ENCODE data around the gene CREB5. TPM values are rescaled to one million over a fixed set of nuclear protein-coding genes. Genes with fewer than 3 reads are reported as not detected.

The CREB5 gene
- total and polyA plus RNA-seq, 2 of the 8 experiments (the other 6 are each of a cell fraction or from before 2014, with no cell fraction given) = 2.4 to 2.7 TPM

GRCh38 chr7:28602282-28602681 lies 190.0 kb downstream of the CREB5 start:
- ChIA-PET CTCF (ENCODE audit: partially characterized antibody) (no interaction called here), POLR2A (ENCODE audit: partially characterized antibody) (no interaction called here)
- FAIRE-seq (no peak), DNase-seq (ENCODE audit: low read depth in 1 of 2, low spot score in 2 of 2) (no peak)
- no peak overlapping the region for H2BK12ac ChIP-seq (ENCODE audit: low read depth, low read length)
- H3K9ac ChIP-seq (replicated peaks in 1 of 4; ENCODE audit: extremely low read depth in 1 of 4, low read depth in 3 of 4, low read length in 3 of 4) = no peak overlapping the region
- H3K4me2 ChIP-seq (ENCODE audit: insufficient read depth in 1 of 2, low read depth in 2 of 2, low read length in 2 of 2) = no peak overlapping the region
- no peak overlapping the region for H2BK5ac ChIP-seq (ENCODE audit: low read depth, low read length)
- H4K91ac ChIP-seq (replicated peaks; ENCODE audit: insufficient read length, low read length) = no peak overlapping the region
- no peak overlapping the region for H3K4ac ChIP-seq (replicated peaks; ENCODE audit: insufficient read length, low read depth, low read length)
- no peaks in the 10 kb centered on the region for H3K79me2 ChIP-seq (ENCODE audit: control insufficient read depth in 1 of 2, insufficient read depth in 2 of 2, low read length in 2 of 2)
- no peak overlapping the region for H3K4me3 ChIP-seq (ENCODE audit: extremely low read depth in 1 of 4, insufficient read depth in 2 of 4, low read depth in 3 of 4, low read length in 4 of 4)
- H3K18ac ChIP-seq (ENCODE audit: extremely low read depth, low read length) = no peak overlapping the region
- no peak for TF ChIP-seq POLR2AphosphoS5 (IDR thresholded peaks at IDR 0.05; ENCODE audit: low read depth, low read length)
- TF ChIP-seq GTF2F1 (IDR thresholded peaks at IDR 0.05; ENCODE audit: borderline replicate concordance, low read depth, low read length) = no peak
- TF ChIP-seq RFX5 (IDR thresholded peaks at IDR 0.05; ENCODE audit: borderline replicate concordance, low read depth, low read length) = no peak
- TF ChIP-seq TBP (IDR thresholded peaks at IDR 0.05; ENCODE audit: low read depth, low read length) = no peak
- no peaks in the 10 kb centered on the region for H3K4me1 ChIP-seq (replicated peaks in 1 of 4; ENCODE audit: control insufficient read depth in 3 of 4, insufficient read depth in 4 of 4, low read length in 3 of 4)
- no peak overlapping the region for H2AFZ ChIP-seq (ENCODE audit: low read length)
- H4K20me1 ChIP-seq (replicated peaks in 1 of 2; ENCODE audit: control insufficient read depth in 1 of 2, insufficient read depth in 2 of 2, low read length in 2 of 2) = no peaks in the 10 kb centered on the region
- no peak overlapping the region for H2BK120ac ChIP-seq (replicated peaks; ENCODE audit: low read depth, low read length)
- no peak overlapping the region for H4K8ac ChIP-seq (ENCODE audit: extremely low read depth, insufficient read depth, low read length)
- no peaks in the 10 kb centered on the region for H3K9me3 ChIP-seq (ENCODE audit: insufficient read depth in 2 of 2, low read depth in 1 of 2, low read length in 1 of 2)
- no peaks in the 10 kb centered on the region for H3K36me3 ChIP-seq (ENCODE audit: control insufficient read depth in 2 of 4, insufficient read depth in 4 of 4, low read length in 3 of 4)
- no peak overlapping the region for H4K5ac ChIP-seq (ENCODE audit: insufficient read length, low read depth, low read length)
- H3K14ac ChIP-seq (ENCODE audit: insufficient read length) = no peak overlapping the region
- no peaks in the 10 kb centered on the region for H3K79me1 ChIP-seq (ENCODE audit: low read depth, low read length)
- H3K27ac ChIP-seq (ENCODE audit: low read depth, low read length) = no peak overlapping the region
- 100% methylated on average over 3 of the region's 3 CpGs; no CpG with 5 or more reads in 1 of the 2 experiments for WGBS, 2 experiments (ENCODE audit: extremely low coverage in 1 of 2, insufficient coverage in 1 of 2, insufficient read length in 1 of 2, insufficient replicate concordance in 2 of 2, low coverage in 1 of 2, low lambda C conversion rate in 2 of 2, missing lambda C conversion rate in 1 of 2)
- no peaks in the 10 kb centered on the region for H3K27me3 ChIP-seq (replicated peaks in 1 of 4; ENCODE audit: control insufficient read depth in 3 of 4, extremely low read depth in 1 of 4, insufficient read depth in 3 of 4, low read length in 3 of 4)
- H3K56ac ChIP-seq (replicated peaks; ENCODE audit: insufficient read length, low read depth, low read length) = no peak overlapping the region
- no peak overlapping the region for H2AK5ac ChIP-seq (ENCODE audit: low read depth, low read length)
- no peak overlapping the region for H2BK20ac ChIP-seq (ENCODE audit: low read length)
- H3K23me2 ChIP-seq (ENCODE audit: low read depth, low read length) = no peaks in the 10 kb centered on the region
- no peak overlapping the region for H2BK15ac ChIP-seq (ENCODE audit: low read length)
- H3K23ac ChIP-seq (ENCODE audit: insufficient read length) = no peak overlapping the region
